Aorta (tissue), 5 donors: ENCODE measurements around the gene ZNF629. TPM values are rescaled to one million over a fixed set of nuclear protein-coding genes. Genes with fewer than 3 reads are reported as not detected.
"Not testable (repeated sequence)": the region's sequence is repeated elsewhere in the genome, so short reads cannot be mapped to it uniquely, and the experiment has no call there.

Experiments used
- ATAC-seq: fragments of 200-7000 bp; cut with Tn5 transposase; one replicate; pipeline ENCODE4 v1.9.1; 2022; ENCODE audit warnings: moderate library complexity; ENCODE audit not compliant: low FRiP score
- DNase-seq, 2 donors: peaks; one replicate each; pipeline ENCODE4 v3.0.0-alpha.2; 2020
- H3K27ac ChIP-seq, 2 donors: one replicate each; pipeline ENCODE4 v1.5.1; 2013; ENCODE audit warnings: low read length in 2 of 2, mild to moderate bottlenecking in 2 of 2, moderate library complexity in 2 of 2, control low read depth in 1 of 2, inconsistent platforms in 1 of 2, low read depth in 1 of 2
- H3K27me3 ChIP-seq, 2 donors: one replicate each; pipeline ENCODE4 v1.6.1; 2013; ENCODE audit warnings: control low read depth in 1 of 2, low read length in 1 of 2, mild to moderate bottlenecking in 1 of 2, moderate library complexity in 1 of 2; ENCODE audit not compliant: insufficient read depth in 2 of 2, control insufficient read depth in 1 of 2
- H3K36me3 ChIP-seq, 2 donors: one replicate each; pipeline ENCODE4 v1.6.1; 2013; ENCODE audit warnings: control low read depth in 1 of 2, low read length in 1 of 2, mild to moderate bottlenecking in 1 of 2; ENCODE audit not compliant: insufficient read depth in 2 of 2, control insufficient read depth in 1 of 2
- H3K4me1 ChIP-seq, 2 donors: one replicate each; pipeline ENCODE4 v1.6.1; 2013; ENCODE audit warnings: low read length in 2 of 2, control low read depth in 1 of 2, mild to moderate bottlenecking in 1 of 2, moderate library complexity in 1 of 2; ENCODE audit not compliant: insufficient read depth in 2 of 2, control insufficient read depth in 1 of 2
- H3K4me3 ChIP-seq, 2 donors: one replicate each; pipeline ENCODE4 v1.5.1; 2013; ENCODE audit warnings: low read length in 2 of 2, control low read depth in 1 of 2, mild to moderate bottlenecking in 1 of 2
- H3K9me3 ChIP-seq: one replicate; pipeline ENCODE4 v1.6.1; 2013; ENCODE audit warnings: mild to moderate bottlenecking, low read length; ENCODE audit not compliant: control insufficient read depth
- WGBS, 2 donors: extraction: QIAGEN DNeasy Blood & Tissue Kit; methylation state at CpG; one replicate each; pipeline ENCODE4 v1.1.7; 2013; 5-methylcytosine and 5-hydroxymethylcytosine counted together
- intact Hi-C, 2 donors: fragments of 100-400 bp; cut with DNase I; formaldehyde crosslinking; loops; one replicate each; pipeline versions ENCODE4 v1.14.2 to v1.15.0; 2022
- polyA plus RNA-seq, 2 donors: library from polyadenylated mRNA; stranded (reverse); fragments of 200-250 nt; gene quantifications; one replicate each; pipeline ENCODE4 v1.2.3, GENCODE V29; 2013
- total RNA-seq, 2 donors: library from RNA; stranded (reverse); fragmentation: NEBNext Ultra II Directional; extraction: Animal tissue kit (Norgen Biotek cat#: 25700); gene quantifications; one replicate each; pipeline ENCODE4 v1.2.1, GENCODE V29; 2021
- donor health status: healthy with polysubstance abuse.
- donor health status: Bipolar disorder and iron deficiency.
- donor health status: DM: no; HTN: no; CAD: no.
- donor health status: DM: no; HTN: no; CAD: no.
- donor health status: DM: yes; HTN: yes; CAD: no.

The ZNF629 gene
- total and polyA plus RNA-seq, 4 donors, result 2.1 to 13.4 (median 9.3) TPM

DNA sequence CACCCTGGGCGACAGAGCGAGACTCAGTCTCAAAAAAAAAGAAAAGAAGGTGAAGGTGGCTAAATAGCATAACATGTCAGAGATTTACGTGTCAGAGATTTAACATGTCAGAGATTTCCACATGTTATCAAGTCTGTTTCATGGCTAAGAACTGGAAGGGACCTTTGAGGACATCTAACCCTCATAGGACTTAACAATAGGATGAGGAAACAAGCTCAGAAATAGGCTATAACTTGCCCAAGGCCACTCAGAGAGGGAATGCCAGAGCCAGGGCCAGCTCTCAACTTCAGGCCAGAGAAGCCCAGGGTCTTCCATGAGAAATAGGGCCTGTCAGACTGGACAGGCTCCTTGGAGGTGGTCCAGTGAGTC lies 26.8 kb upstream of the ZNF629 start:
- peak; percentile 44 for ATAC-seq

DNA sequence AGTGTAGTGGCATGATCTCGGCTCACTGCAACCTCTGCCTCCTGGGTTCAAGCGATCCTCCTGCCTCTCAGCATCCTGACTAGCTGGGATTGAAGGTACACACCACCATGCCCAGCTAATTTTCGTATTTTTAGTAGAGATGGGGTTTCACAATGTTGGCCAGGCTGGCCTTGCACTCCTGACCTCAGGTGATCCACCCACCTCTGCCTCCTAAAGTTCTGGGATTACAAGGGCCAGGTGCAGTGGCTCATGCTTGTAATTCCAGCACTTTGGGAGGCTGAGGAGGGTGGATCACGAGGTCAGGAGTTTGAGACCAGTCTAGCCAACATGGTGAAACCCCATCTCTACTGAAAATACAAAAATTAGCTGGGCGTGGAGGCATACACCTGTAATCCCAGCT lies 22.7 kb upstream of the ZNF629 start:
- H3K27ac ChIP-seq, ATAC-seq, DNase-seq, H3K36me3 ChIP-seq, H3K9me3 ChIP-seq, H3K4me3 ChIP-seq, H3K4me1 ChIP-seq, H3K27me3 ChIP-seq: not testable (repeated sequence)
- 84% methylated on average over 5 of the region's 5 CpGs for WGBS, 2 donors
- intact Hi-C loops, result loop anchor here (5.0 to 10.0 kb wide), 2 partner anchors 65 to 68 kb away; no protein-coding TSS in a partner anchor

More for the DNA sequence above, 26.8 kb upstream of the ZNF629 start:
- no peak for DNase-seq
- no peaks in the 10 kb centered on the region for H3K4me1 ChIP-seq
- H3K9me3 ChIP-seq, result no peaks in the 10 kb centered on the region
- H3K4me3 ChIP-seq, result peak overlapping the region; percentile 6 to 32
- intact Hi-C loops, result no loop called here
- no peaks in the 10 kb centered on the region for H3K36me3 ChIP-seq
- H3K27ac ChIP-seq, result peak overlapping the region in 1 of 2 donors; percentile 39
- H3K27me3 ChIP-seq, result no peaks in the 10 kb centered on the region
- WGBS, 2 donors, result 89 to 96% methylated on average over 3 of the region's 3 CpGs

DNA sequence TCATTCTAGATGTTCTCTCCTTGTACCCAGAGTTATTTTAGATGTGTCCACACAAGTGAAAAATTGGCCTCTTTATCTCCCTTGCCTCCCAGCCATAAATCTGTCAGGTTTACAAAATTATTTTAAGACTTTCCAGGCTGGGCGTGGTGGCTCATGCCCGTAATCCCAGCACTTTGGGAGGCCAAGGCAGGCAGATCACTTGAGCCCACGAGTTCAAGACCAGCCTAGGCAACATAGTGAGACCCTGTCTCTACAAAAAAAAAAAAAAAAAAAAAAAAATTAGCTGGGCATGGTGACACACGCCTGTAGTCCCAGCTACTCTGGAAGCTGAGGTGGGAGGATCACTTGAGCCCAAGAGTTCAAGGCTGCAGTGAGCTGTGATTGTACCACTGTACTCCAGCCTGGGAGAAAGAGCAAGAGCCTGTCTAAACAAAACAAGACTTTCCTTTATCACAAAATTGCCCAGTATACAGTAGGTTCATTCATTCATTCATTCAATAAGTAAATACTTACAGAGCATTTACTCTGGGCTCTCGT lies 22.0 kb upstream of the ZNF629 start:
- not testable (repeated sequence) for DNase-seq, H3K27ac ChIP-seq, H3K4me3 ChIP-seq, H3K9me3 ChIP-seq, H3K4me1 ChIP-seq, ATAC-seq, H3K36me3 ChIP-seq, H3K27me3 ChIP-seq
- whole genome bisulfite sequencing, 2 donors, result 48 to 61% methylated on average over 5 of the region's 5 CpGs
- intact Hi-C loops, result loop anchor here (5.0 to 10.0 kb wide), 2 partner anchors 66 to 68 kb away; no protein-coding TSS in a partner anchor

DNA sequence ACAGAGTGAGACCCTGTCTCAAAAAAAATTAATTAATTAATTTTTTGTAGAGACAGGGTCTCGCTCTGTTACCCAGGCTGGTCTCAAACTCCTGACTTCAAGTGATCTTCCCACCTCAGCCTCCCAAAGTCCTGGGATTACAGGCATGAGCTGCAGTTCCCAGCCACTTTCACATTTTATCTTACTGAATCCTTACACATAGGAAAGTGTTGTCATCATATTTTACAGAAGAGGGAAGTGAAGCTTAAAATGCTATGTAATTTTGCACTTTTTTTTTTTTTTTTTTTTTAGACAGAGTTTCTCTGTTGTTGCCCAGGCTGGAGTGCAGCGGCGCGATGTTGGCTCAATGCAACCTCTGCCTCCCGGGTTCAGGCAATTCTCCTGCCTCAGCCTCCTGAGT lies 21.1 kb upstream of the ZNF629 start:
- no peak overlapping the region for H3K27ac ChIP-seq
- DNase-seq (no peak), ATAC-seq (no peak)
- intact Hi-C loops, result loop anchor here (5.0 to 10.0 kb wide), 2 partner anchors 67 to 69 kb away; no protein-coding TSS in a partner anchor
- H3K27me3 ChIP-seq, result no peaks in the 10 kb centered on the region
- H3K4me1 ChIP-seq, result no peaks in the 10 kb centered on the region
- H3K9me3 ChIP-seq, result no peaks in the 10 kb centered on the region
- WGBS, 2 donors, result 93 to 96% methylated on average over 5 of the region's 5 CpGs
- H3K36me3 ChIP-seq, result no peaks in the 10 kb centered on the region
- H3K4me3 ChIP-seq, result no peak overlapping the region

DNA sequence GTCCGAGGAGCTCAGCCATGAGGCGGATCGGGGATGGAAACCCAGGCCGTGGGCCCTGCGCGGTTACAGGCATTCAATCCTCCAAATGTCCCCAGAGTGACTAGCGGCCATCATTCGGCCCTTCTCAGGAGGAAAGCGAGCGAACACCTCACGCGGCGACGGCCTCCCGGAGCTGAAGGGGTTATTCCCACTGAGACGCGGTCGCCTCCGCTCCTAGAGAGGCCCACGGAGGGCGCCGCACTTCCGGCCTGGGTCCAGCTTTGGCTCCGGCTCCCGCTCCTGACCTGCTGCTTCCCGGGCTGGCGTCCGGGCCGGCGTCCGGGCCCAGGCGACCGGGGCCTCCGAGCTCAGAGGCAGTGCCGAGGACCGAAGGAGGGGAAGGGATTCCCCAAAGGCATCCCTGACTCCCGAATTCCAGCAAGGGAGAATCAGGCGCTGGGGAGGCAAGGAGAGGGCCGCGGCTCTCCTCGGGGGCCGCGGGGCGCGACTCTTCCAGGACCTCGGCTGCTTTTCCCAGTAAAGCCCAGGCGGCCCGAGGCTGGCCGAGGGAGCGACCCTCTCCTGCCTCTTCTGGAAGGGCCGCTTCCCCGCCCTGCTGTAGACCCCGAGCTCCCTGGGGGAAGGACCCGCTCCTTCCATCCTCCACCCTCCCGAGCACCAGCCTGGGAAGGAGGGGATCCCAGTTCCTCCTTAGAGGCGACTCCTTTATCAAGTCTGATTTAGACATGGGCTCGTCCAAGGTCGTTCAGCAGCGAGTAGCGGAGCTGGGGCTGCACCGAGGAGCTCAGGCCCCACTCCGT lies 18.6 kb upstream of the ZNF629 start:
- peak overlapping the region; percentile 48 to 73 for H3K4me3 ChIP-seq
- H3K4me1 ChIP-seq, result no peaks in the 10 kb centered on the region
- DNase-seq, result peak; percentile 94 to 95
- H3K27me3 ChIP-seq, result no peaks in the 10 kb centered on the region
- H3K27ac ChIP-seq, result peak overlapping the region; percentile 41 to 51
- no peaks in the 10 kb centered on the region for H3K36me3 ChIP-seq
- peak; percentile 99 for ATAC-seq
- intact Hi-C loops, result loop anchor here (1.0 to 10.0 kb wide), 3 partner anchors 18 to 72 kb away; partner anchors contain the start of gene ZNF629 (in 1 of the 2)
- no peaks in the 10 kb centered on the region for H3K9me3 ChIP-seq
- 1% methylated on average over 62 of the region's 62 CpGs for WGBS, 2 donors

- WGBS, 2 donors, result 31 to 32% methylated on average over 8 of the region's 8 CpGs
- Histone ChIP-seq H3K27me3 (no peaks in the 10 kb centered on the region), H3K4me1 (no peaks in the 10 kb centered on the region), H3K4me3 (peak overlapping the region; percentile 48 to 73), H3K9me3 (no peaks in the 10 kb centered on the region), H3K27ac (peak overlapping the region in 1 of 2 donors; percentile 6), H3K36me3 (no peaks in the 10 kb centered on the region)
- intact Hi-C loops, result loop anchor here (1.0 to 10.0 kb wide), 3 partner anchors 18 to 72 kb away; partner anchors contain the start of gene ZNF629 (in 1 of the 2)
- DNase-seq (no peak), ATAC-seq (no peak)
These were observed 18.0 kb upstream of the ZNF629 start for GRCh38 chr16:30805056-30805369.

- Histone ChIP-seq H3K9me3 (no peaks in the 10 kb centered on the region), H3K27me3 (no peaks in the 10 kb centered on the region), H3K27ac (no peak overlapping the region), H3K36me3 (no peaks in the 10 kb centered on the region), H3K4me1 (no peaks in the 10 kb centered on the region), H3K4me3 (no peak overlapping the region)
- DNase-seq, result no peak
- ATAC-seq, result no peak
- 64 to 68% methylated on average over 3 of the region's 3 CpGs for WGBS, 2 donors
- intact Hi-C loops, result loop anchor here in 1 of 2 donors (10.0 kb wide), 1 partner anchor 72 kb away; no protein-coding TSS in a partner anchor
These were observed 15.9 kb upstream of the ZNF629 start for GRCh38 chr16:30802936-30803335.

- no peak for DNase-seq
- ATAC-seq, result no peak
- H3K27me3 ChIP-seq, result no peaks in the 10 kb centered on the region
These were observed 10.8 kb upstream of the ZNF629 start for GRCh38 chr16:30797670-30798309.

More at GRCh38 chr16:30797670-30798309, 10.8 kb upstream of the ZNF629 start:
- H3K9me3 ChIP-seq, result no peaks in the 10 kb centered on the region
- no peaks in the 10 kb centered on the region for H3K4me1 ChIP-seq
- H3K4me3 ChIP-seq, result no peak overlapping the region
- H3K27ac ChIP-seq, result no peak overlapping the region
- no peaks in the 10 kb centered on the region for H3K36me3 ChIP-seq
- intact Hi-C loops, result no loop called here
- 76 to 77% methylated on average over 8 of the region's 8 CpGs for WGBS, 2 donors
